Stimulated activated CD4-positive, alpha-beta T cell treated with anti-CD3 and anti-CD28 coated beads, Interleukin-12 subunit alpha, Interleukin-12 subunit beta, amount 100 ng/mL, for 4 hours (primary cell): ENCODE results near the gene NIPAL4.
"Not testable (repeated sequence)": the region's sequence is repeated elsewhere in the genome, so short reads cannot be mapped to it uniquely, and the experiment has no call there.

Experiments used
- DNase-seq: peaks from one replicate; pipeline ENCODE4 v3.0.0-alpha.2; 2020

NIPAL4 gene

GRCh38 chr5:157463621-157464518 lies 3.9 kb downstream of the NIPAL4 start:
- DNase-seq = no peak

DNA sequence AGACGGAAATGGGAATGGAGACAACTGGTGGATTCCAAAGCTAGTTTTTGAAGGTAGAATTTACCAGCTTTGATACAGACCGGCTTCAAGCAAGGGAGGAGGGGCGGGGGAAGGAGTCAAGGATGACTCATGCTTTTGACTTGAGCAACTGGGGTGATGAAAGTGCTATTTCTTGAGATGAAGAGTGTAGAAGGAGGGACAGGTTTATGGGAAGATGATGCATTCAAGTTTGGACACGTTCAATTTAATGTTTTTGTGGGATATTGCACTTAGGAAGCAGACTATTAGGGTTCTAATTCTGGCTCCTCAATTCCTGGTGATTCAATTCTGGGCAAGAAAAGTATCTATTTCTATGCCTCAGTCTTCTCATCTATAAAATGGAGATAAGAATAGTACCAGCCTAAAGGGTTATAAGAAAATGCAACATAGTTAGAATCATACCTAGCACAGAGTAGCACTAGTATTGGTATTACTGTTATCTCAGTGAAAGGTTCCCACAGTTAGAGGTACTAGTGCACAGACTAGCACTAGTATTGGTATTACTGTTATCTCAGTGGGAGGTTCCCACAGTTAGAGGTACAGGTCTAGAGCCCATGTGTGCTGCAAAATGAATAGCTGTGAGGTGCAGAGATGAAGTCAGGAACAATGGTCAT lies 4.6 kb downstream of the NIPAL4 start:
- DNase-seq = peak; percentile 52

DNA sequence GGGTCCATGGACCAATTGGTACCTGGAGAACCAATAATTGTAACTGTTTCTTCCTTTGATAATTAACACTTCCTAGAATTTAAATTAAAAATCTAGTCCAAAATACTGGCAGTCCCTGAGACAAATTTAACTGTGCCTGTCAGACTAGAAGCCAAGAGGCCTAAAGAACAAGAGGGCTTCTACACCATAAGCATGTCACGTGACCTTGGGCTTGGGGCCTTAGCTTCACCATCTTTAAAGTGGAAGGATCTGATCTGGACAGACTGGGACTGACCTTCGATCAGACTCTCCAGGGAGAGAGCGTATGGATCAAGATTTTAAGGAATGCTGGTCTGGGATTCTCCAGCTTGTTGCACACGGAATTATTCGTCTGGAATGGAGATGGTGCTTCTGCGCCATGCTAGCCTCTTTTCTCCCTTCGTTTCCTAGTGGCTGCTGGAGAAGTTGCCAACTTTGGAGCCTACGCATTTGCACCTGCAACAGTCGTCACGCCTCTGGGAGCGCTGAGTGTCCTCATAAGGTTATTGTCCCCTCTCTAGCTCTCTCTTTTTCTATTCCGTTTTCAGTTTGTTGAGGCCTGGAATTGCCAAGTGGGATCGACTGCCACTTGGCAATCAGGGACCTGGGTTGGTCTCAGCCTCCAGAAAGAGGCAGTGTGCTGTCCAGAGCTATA lies 8.4 kb downstream of the NIPAL4 start:
- DNase-seq = no peak

DNA sequence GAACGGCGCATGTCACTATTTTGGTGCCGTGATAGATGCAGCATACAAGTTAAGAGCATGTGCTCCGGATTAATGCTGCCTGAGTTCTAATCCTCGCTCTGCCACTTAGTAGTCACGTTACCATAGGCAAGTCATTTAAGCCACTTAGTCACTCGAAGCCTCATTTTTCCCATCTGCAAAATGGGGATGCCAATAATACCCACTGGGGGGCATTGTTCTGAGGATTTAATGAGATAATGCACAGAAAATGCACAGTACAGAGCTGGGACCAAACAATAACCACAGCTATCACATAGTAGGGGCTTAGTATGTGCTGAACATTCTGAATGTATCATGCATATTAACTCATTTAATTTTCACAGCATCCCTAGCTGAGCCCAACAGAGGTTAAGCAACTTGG lies 9.1 kb downstream of the NIPAL4 start:
- DNase-seq = no peak

GRCh38 chr5:157469687-157470086 lies 9.7 kb downstream of the NIPAL4 start:
- no peak for DNase-seq

DNA sequence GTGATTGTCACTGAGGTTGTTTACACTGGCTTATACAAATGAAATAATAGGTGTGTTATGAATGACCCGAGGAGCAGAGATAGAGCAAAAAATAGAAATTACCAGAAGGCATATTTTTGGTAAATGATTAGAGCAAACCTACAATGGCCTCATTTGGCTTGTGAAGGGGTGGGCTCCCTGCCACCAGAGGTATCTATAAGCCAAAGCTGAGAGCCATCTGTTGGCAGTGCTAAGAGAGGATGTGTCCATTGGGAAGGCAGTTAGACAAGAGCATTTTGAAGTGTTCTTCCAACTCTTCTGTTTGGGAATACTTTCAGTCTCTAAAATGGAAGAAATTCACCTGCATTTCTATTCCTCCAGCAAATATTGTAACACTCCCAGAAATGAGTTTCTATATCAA lies 10.6 kb downstream of the NIPAL4 start:
- DNase-seq = no peak

- no peak for DNase-seq
Observed at GRCh38 chr5:157471709-157472108, 11.7 kb downstream of the NIPAL4 start.

DNA sequence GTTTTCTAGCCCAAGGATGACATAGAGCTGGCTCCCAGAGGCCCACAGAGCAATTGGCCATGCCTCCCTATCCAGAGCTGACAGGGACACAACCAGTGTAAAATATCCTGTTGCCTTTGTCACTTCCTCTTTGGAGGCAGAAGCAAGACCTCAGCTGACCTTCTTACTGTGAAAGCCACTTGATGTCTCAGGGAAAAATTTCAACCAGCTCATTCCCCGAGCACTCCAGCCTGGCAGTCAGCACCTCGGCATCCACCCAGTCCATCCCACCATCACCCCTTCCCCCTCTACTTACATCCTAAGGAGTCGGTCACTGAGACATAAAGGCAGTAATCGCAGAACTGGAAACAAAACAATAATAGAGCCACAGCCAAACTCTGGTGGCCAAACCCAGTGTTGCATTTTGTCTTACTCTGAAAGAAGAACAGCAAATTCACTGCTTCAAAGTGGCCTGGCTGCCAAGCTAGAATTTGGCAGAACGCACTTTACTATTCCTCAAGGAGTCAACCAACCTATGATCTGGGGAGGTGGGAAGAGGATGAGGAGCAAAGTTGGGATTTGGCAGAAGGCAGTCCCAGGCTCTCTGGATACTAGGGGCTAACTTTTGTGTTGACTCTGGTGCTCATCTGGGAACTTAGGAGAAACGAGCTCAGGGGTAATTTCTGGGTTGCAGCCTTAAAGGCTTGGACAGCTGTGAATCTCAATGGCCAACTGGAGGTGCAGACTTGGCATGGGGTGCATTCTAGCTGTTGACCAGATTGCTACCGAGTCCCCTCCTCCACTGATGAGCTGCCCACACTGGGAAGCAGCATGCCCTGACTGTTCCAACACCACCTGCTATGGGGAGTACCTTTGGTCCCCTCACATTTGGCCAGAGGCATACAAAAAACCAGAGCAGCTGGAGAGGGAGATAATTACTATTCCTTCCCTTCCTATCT lies 13.6 kb downstream of the NIPAL4 start:
- no peak for DNase-seq

- no peak for DNase-seq
Observed at GRCh38 chr5:157475432-157475831, 15.4 kb downstream of the NIPAL4 start.

DNA sequence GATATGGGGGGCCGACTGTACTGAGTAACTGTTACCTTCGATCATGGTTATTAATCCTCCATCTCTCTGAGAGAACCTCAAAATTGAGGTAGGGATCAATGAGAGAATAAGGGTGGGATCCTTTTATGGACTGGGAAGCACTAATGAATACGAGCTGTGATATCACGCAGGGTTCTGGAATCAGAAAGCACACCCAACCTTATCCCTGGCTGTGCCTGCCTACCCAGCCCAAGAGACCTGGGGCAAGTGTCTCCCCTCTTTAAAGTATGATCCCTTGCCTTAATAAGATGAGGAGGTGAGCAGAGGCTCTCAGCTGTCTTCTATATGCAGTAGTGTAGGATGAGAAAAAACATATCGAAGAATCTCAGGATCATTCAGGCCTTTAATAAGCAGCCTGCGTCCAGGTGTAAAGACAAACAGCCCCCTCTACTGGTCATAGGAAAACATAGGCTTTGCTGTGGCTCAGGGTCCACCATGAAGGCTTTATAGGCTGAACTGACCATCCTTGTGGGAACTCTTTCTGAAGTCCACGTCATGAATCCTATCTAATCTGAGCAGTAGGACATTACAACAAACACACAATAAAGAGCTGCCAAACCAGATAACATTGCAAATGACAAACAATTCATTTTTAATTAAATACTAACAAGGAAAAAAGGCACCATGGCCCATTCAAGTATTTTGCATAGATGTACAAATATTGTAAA lies 16.8 kb downstream of the NIPAL4 start:
- no peak for DNase-seq

GRCh38 chr5:157477814-157478494 lies 17.9 kb downstream of the NIPAL4 start:
- DNase-seq = no peak

- no peak for DNase-seq
Observed at GRCh38 chr5:157478726-157479125, 18.7 kb downstream of the NIPAL4 start.

GRCh38 chr5:157479166-157479565 lies 19.2 kb downstream of the NIPAL4 start:
- DNase-seq = no peak

DNA sequence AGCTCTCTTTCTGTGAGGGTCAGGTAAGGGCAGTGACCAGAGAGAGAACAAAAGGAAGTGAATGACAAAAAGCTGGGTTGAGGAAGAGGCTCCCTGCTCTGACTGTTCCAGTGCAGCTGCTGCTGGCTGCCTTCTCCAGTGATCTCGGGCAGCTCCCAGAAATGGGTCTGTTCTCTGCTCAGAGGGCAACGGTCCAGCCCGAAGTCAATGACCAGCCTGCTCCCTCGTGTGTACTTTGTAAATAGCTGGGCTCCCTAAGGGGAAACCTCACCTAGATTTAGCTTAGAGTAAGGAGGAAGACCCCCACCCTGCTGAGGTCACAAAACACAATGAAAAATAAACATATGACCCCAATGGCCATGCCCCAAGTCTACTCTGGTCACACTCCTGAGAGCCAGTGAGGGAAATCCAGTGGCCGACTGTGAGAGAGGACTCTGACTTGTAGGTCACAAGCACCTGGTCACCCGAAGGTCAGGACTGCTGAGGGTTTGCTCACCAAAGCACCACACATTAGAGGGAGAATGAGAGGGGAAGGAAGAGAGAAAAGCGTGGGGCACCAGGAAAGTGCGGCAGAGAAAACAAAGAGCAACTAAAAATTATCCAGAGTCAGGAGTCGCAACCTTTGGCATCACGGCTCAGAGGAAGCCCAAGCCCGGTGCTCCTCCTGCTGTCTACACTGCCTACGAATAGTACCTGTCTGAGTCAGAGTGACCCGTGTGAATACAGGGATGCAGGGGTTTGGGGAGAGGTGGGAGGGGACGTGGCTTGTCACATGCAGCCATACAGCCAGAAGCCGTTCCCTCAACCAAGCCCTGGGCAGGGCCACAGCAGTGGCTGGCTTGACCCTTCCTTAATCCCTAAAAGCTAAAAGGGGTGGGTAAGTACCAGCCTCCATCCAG lies 19.8 kb downstream of the NIPAL4 start:
- no peak for DNase-seq

DNA sequence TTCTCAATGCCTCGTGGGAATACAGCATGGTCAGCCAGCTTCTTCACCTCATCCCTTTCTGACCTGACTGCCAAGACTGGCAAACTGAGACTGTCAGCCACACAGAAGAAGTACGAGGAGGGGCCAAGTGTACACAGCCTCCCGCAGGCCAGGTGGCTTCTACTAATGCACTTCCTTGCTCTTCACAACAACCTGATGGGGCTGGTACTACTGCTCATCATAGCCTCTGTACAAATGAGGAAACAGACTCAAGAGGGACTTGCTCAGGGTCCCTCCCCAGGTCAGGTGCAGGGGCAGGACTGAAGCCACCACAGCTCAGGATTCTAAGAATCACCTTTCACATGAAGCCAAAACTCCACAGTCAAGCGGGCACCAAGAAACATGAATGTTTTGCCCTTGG lies 21.3 kb downstream of the NIPAL4 start:
- no peak for DNase-seq

DNA sequence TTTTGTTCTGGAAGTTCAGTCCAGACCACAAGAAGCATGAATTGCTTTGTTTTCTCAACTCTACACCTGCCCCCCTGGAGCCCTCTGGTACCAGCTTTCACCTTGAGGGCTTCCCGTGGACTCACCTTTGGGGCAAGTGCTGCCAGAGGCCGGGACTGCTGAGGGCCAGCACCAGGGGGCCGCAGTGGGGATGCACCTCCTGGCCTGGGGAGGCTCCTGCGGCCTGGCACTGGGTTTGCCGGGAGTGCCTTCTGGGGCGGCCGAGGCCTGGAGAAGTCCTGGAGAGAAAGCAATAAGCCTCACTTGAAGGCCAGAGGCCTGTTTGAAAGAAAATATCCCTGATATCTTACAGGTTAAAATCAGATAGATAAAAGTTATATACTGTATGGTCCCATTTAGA lies 21.7 kb downstream of the NIPAL4 start:
- no peak for DNase-seq

- not testable (repeated sequence) for DNase-seq
Observed at GRCh38 chr5:157482702-157483101, 22.7 kb downstream of the NIPAL4 start.

- DNase-seq = no peak
Observed at GRCh38 chr5:157484768-157485167, 24.8 kb downstream of the NIPAL4 start.

GRCh38 chr5:157485340-157485739 lies 25.3 kb downstream of the NIPAL4 start:
- DNase-seq = no peak

DNA sequence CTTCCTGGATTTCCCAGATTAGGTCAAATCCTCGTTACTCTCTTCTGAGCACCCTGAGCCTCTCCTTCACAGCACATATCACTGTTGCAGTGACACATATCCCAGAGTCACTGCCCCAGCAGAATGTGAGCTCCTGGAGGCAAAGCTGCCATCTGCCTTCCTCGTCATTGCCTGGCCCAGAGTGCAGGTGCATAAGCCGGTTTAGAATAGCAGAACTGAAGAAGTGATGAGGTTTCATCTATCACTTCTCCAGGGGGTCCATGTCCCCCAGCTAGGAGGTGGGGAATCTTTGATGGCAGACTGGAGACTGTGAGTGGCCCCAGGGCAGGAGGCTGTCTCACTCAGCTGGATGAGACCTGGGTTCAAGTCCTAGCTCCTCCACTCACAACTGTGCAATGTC lies 25.8 kb downstream of the NIPAL4 start:
- DNase-seq = no peak
